Suppressor macrophage (primary cell): ENCODE results near the gene SLC1A5.
"Not testable (repeated sequence)": the region's sequence is repeated elsewhere in the genome, so short reads cannot be mapped to it uniquely, and the experiment has no call there.

Experiments used
- DNase-seq, 4 experiments: peaks; one replicate each; pipeline ENCODE4 v3.0.0-alpha.2; 2020 to 2022
- total RNA-seq, 17 experiments: gene quantifications; one replicate each; lab custom pipeline; 2026; ENCODE audit warnings: mixed read lengths in 6 of 17, inconsistent platforms in 3 of 17; lab: John Stamatoyannopoulos, UW

Gene SLC1A5
- total RNA-seq, result 20.0 to 168 (median 93.4) reads per million in 17 experiments

- peak; percentile 96 to 98 (median 96) for DNase-seq
Measured at GRCh38 chr19:46788262-46788967, at the start of gene SLC1A5. TSS of gene SLC1A5 (minus strand) at chr19:46788594. CDS start at chr19:46787965, 629 bp downstream.

- no peak for DNase-seq
Measured at GRCh38 chr19:46838160-46838559, 49.8 kb upstream of the SLC1A5 start.

- DNase-seq, result no peak
Measured at GRCh38 chr19:46834984-46835383, 46.6 kb upstream of the SLC1A5 start.

- DNase-seq, result no peak
Measured at GRCh38 chr19:46834121-46834520, 45.7 kb upstream of the SLC1A5 start.

GRCh38 chr19:46830864-46831263 is 42.5 kb upstream of the SLC1A5 start:
- no peak for DNase-seq

- DNase-seq, result no peak
Measured at GRCh38 chr19:46828484-46828883, 40.1 kb upstream of the SLC1A5 start.

- DNase-seq, result no peak
Measured at GRCh38 chr19:46825731-46826055, 37.3 kb upstream of the SLC1A5 start.

GRCh38 chr19:46824890-46825730 is 36.7 kb upstream of the SLC1A5 start:
- peak; percentile 89 to 96 (median 94) for DNase-seq

GRCh38 chr19:46823049-46823448 is 34.7 kb upstream of the SLC1A5 start:
- DNase-seq, result no peak

GRCh38 chr19:46822410-46822787 is 34.0 kb upstream of the SLC1A5 start:
- DNase-seq, result peak in 3 of 4 experiments; percentile 22 to 49 (median 45)

GRCh38 chr19:46821512-46822409 is 33.4 kb upstream of the SLC1A5 start:
- DNase-seq, result peak; percentile 59 to 87 (median 79)

GRCh38 chr19:46818812-46819211 is 30.4 kb upstream of the SLC1A5 start:
- no peak for DNase-seq

GRCh38 chr19:46815833-46816627 is 27.6 kb upstream of the SLC1A5 start:
- no peak for DNase-seq

GRCh38 chr19:46813839-46814358 is 25.5 kb upstream of the SLC1A5 start:
- no peak for DNase-seq

- no peak for DNase-seq
Measured at GRCh38 chr19:46812977-46813838, 24.8 kb upstream of the SLC1A5 start.

- peak in 2 of 4 experiments; percentile 38 to 52 for DNase-seq
Measured at GRCh38 chr19:46809534-46810272, 21.3 kb upstream of the SLC1A5 start.

GRCh38 chr19:46806656-46807055 is 18.3 kb upstream of the SLC1A5 start:
- DNase-seq, result peak; percentile 80 to 91 (median 89)

- DNase-seq, result not testable (repeated sequence)
Measured at GRCh38 chr19:46804432-46804831, 16.0 kb upstream of the SLC1A5 start.

- DNase-seq, result peak in 3 of 4 experiments; percentile 31 to 43 (median 35)
Measured at GRCh38 chr19:46803555-46803954, 15.2 kb upstream of the SLC1A5 start.

GRCh38 chr19:46802152-46802551 is 13.8 kb upstream of the SLC1A5 start:
- DNase-seq, result no peak
